ENCODE results near the gene TSSC4. TPM values are rescaled to one million over a fixed set of nuclear protein-coding genes. Genes with fewer than 3 reads are reported as not detected.
A peak's percentile ranks its signal among the peaks of the same experiment; 100 is the strongest.

The TSSC4 gene
- total and polyA plus RNA-seq, 9 of the 15 experiments (the other 6 are each of a cell fraction or from before 2014, with no cell fraction given) = 0.41 to 54.2 (median 11.0) TPM

DNA sequence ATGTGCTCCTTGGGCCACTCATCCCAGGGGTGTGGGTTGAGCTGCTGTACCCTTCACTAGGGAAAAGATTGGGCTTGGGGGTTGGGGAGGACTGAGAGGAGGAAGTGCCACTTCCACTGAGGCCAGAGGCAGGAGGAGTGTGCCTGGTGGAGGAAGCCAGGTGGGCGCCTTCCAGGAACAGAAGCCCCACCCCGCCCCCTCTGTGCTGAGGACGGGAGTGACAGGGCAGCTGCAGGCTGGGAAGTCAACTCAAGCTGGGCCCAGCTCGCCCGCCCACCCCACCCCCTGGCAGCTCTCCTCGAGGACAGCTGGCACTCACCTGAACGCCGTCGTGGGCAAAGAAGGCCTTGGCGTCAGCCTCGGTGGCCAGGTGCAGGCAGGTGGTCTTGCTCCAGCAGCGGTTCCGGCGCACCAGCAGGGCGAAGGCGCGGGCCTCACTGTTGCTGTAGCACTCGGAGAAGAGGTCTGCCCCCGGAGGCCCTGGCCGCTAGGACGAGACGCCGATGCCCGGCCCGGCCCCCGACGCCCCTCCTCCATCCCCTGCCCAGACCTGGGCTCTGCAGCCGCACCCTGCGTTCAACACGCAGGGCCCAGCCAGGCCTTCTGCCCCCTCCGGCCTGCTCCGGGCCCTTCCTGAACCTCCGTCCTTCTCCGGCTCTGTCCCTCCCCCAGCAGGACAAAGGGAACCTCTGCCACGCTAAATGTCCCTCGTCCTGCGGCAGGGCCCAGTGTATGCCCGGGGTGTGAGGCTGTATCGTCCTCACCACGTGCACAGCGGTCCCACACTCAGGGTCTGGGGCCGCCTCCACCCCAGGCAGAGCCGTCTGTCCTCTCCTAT, 13.4 kb downstream of the TSSC4 start:
- in situ Hi-C loops (cut with MboI) = no loop called here
- Histone ChIP-seq H3K4me2 (ENCODE audit: insufficient read depth, low read length) (no peak overlapping the region), H3K79me2 (ENCODE audit: control insufficient read depth, insufficient read depth, low read length) (no peaks in the 10 kb centered on the region), H3K4me1 (replicated peaks in 1 of 2; ENCODE audit: control insufficient read depth in 2 of 2, insufficient read depth in 2 of 2, low read length in 2 of 2) (peaks cover 0 to 79% of the 10 kb centered on the region in 2 experiments; a peak in 3 of 5 replicates), H2AFZ (ENCODE audit: low read depth, low read length) (no peak overlapping the region), H4K20me1 (replicated peaks; ENCODE audit: control insufficient read depth, insufficient read depth, low read length) (peaks cover 11% of the 10 kb centered on the region; the same call in 1 of the 2 replicates), H3K27ac (ENCODE audit: extremely low read depth, low read depth, low read length) (no peak overlapping the region), H3K9me1 (ENCODE audit: control insufficient read depth, insufficient read depth, low read length) (no peaks in the 10 kb centered on the region), H3K9ac (ENCODE audit: insufficient read depth in 1 of 2, low read depth in 2 of 2, low read length in 2 of 2) (no peak overlapping the region), H3K27me3 (ENCODE audit: control insufficient read depth in 2 of 2, insufficient read depth in 2 of 2, low read length in 2 of 2) (peaks cover 20 to 86% of the 10 kb centered on the region in 2 experiments; a peak in 4 of 5 replicates), H3K9me3 (replicated peaks; ENCODE audit: control insufficient read depth, insufficient read depth, low read depth, low read length) (no peaks in the 10 kb centered on the region), H3K36me3 (ENCODE audit: control insufficient read depth, insufficient read depth, low read length) (no peaks in the 10 kb centered on the region), H3K4me3 (no peak overlapping the region)
- no peak for TF ChIP-seq ZNF121 (CRISPR knock-in tag; conservative IDR thresholded peaks at IDR 0.05)
- 0 out of 2 replicates have a peak, but pooled peaks have one; percentile 33 for TF ChIP-seq ZNF263 (CRISPR knock-in tag; IDR thresholded peaks at IDR 0.05; ENCODE audit: borderline replicate concordance)
- TF ChIP-seq, protein P1, sequence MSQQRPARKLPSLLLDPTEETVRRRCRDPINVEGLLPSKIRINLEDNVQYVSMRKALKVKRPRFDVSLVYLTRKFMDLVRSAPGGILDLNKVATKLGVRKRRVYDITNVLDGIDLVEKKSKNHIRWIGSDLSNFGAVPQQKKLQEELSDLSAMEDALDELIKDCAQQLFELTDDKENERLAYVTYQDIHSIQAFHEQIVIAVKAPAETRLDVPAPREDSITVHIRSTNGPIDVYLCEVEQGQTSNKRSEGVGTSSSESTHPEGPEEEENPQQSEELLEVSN (IDR thresholded peaks at IDR 0.05; ENCODE audit: borderline replicate concordance in 1 of 2, extremely low read depth in 1 of 2, insufficient read depth in 1 of 2, insufficient read length in 1 of 2, low read depth in 1 of 2, low read length in 1 of 2, poor library complexity in 1 of 2, severe bottlenecking in 1 of 2) = peak in 1 of 2 experiments; percentile 23
- CTCF ChIA-PET (ENCODE audit: low intra/inter-chr PET ratio) = no interaction called here
- POLR2A ChIA-PET = interaction anchor here (0.5 to 1.1 kb wide), 4 partner anchors 13 to 109 kb away, joined by 3 to 4 read pairs (median 4); partner anchors contain the start of gene TSSC4
- no TSS peak for BruUV-seq (replicated peaks)
- WGBS (ENCODE audit: insufficient coverage, low coverage, missing lambda C conversion rate) = 15% methylated on average over 19 of the region's 43 CpGs
- no peak for DNase-seq (ENCODE audit: extremely low read depth in 1 of 4, low spot score in 3 of 4)
- no peak for FAIRE-seq
- intact Hi-C loops (cut with micrococcal nuclease) = no loop called here
- no peak for ATAC-seq

Measured in K562 (cell line).